WTC11 (cell line): Measurements from ENCODE around the gene ZNF789. TPM values are rescaled to one million over a fixed set of nuclear protein-coding genes. Genes with fewer than 3 reads are reported as not detected.
A peak's percentile ranks its signal among the peaks of the same experiment; 100 is the strongest.

Experiments
- ATAC-seq: fragments of 200-7000 bp; cut with Tn5 transposase; 2 replicates; pipeline ENCODE4 v1.10.0; 2021; ENCODE audit warnings: mild to moderate bottlenecking, moderate library complexity
- CTCF ChIA-PET: fragments of 300-600 bp; sonication (Branson Sonifier 250); formaldehyde crosslinking; loops from one replicate; lab custom pipeline; 2021; ENCODE audit warnings: antibody characterized with exemption; lab: Charles Lee
- POLR2A ChIA-PET: fragments of 350-600 bp; sonication (Branson Sonifier 250); formaldehyde crosslinking; loops from one replicate; lab custom pipeline; 2021; ENCODE audit warnings: antibody characterized with exemption; lab: Charles Lee
- DNase-seq: peaks from one replicate; pipeline ENCODE4 v3.0.0; 2021; ENCODE audit warnings: low spot score
- H3K27ac Mint-ChIP-seq: 2 replicates; pipeline ENCODE4 v1.8.0; 2021; ENCODE audit warnings: mixed read lengths
- H3K27me3 Mint-ChIP-seq: 2 replicates; pipeline ENCODE4 v1.8.0; 2021; ENCODE audit warnings: low read depth, mild to moderate bottlenecking, moderate library complexity, mixed read lengths
- H3K36me3 Mint-ChIP-seq: 2 replicates; pipeline ENCODE4 v1.8.0; 2021; ENCODE audit warnings: mixed read lengths
- H3K4me1 Mint-ChIP-seq: 2 replicates; pipeline ENCODE4 v1.8.0; 2022; ENCODE audit warnings: mixed read lengths
- H3K4me3 Mint-ChIP-seq: 2 replicates; pipeline ENCODE4 v1.8.0; 2021; ENCODE audit warnings: mild to moderate bottlenecking, moderate library complexity, mixed read lengths
- H3K9me3 Mint-ChIP-seq: 2 replicates; pipeline ENCODE4 v1.8.0; 2021; ENCODE audit warnings: mixed read lengths
- AFF4 ChIP-seq: sonication (generic); formaldehyde crosslinking; IDR thresholded peaks from 2 replicates; pipeline ENCODE4 v1.8.1; 2023; ENCODE audit warnings: mild to moderate bottlenecking, missing genetic modification reagents, borderline replicate concordance
- ATF6 ChIP-seq: sonication (generic); formaldehyde crosslinking; IDR thresholded peaks from 2 replicates; pipeline ENCODE4 v1.8.1; 2023; ENCODE audit warnings: mild to moderate bottlenecking, missing genetic modification reagents
- CBFB ChIP-seq: sonication (generic); formaldehyde crosslinking; IDR thresholded peaks from 2 replicates; pipeline ENCODE4 v1.8.1; 2022; ENCODE audit warnings: mild to moderate bottlenecking, low read depth, missing genetic modification reagents
- EMX1 ChIP-seq: fragments of 250-450 bp; sonication (Bioruptor Pico); IDR thresholded peaks from 2 replicates; pipeline ENCODE4 v1.8.0; 2021; ENCODE audit warnings: mild to moderate bottlenecking
- FOXK1 ChIP-seq: sonication (generic); formaldehyde crosslinking; IDR thresholded peaks from 2 replicates; pipeline ENCODE4 v1.8.0; 2022; ENCODE audit warnings: mild to moderate bottlenecking, moderate library complexity, missing genetic modification reagents
- GTF2I ChIP-seq: fragments of 250-450 bp; sonication (Bioruptor Pico); conservative IDR thresholded peaks from 2 replicates; pipeline ENCODE4 v1.4.0; 2021; ENCODE audit warnings: mild to moderate bottlenecking
- HMGA2 ChIP-seq: fragments of 250-450 bp; sonication (Bioruptor Pico); IDR thresholded peaks from 2 replicates; pipeline ENCODE4 v1.4.0; 2021; ENCODE audit warnings: mild to moderate bottlenecking, moderate library complexity
- NFATC4 ChIP-seq: fragments of 250-450 bp; sonication (Bioruptor Pico); IDR thresholded peaks from 2 replicates; pipeline ENCODE4 v1.9.0; 2021; ENCODE audit warnings: mild to moderate bottlenecking
- NFE2L1 ChIP-seq: sonication (generic); formaldehyde crosslinking; IDR thresholded peaks from 2 replicates; pipeline ENCODE4 v1.8.1; 2023; ENCODE audit warnings: missing genetic modification reagents
- NR3C1 ChIP-seq: sonication (generic); formaldehyde crosslinking; conservative IDR thresholded peaks from 2 replicates; pipeline ENCODE4 v1.8.1; 2023; ENCODE audit warnings: low read depth, mild to moderate bottlenecking, missing genetic modification reagents
- SP1 ChIP-seq: sonication (generic); formaldehyde crosslinking; conservative IDR thresholded peaks from 2 replicates; pipeline ENCODE4 v1.8.1; 2022; ENCODE audit warnings: missing genetic modification reagents
- TP53 ChIP-seq: sonication (generic); formaldehyde crosslinking; IDR thresholded peaks from 2 replicates; pipeline ENCODE4 v1.8.1; 2023; ENCODE audit warnings: mild to moderate bottlenecking, missing genetic modification reagents
- ZNF121 ChIP-seq: sonication (generic); formaldehyde crosslinking; IDR thresholded peaks from 2 replicates; pipeline ENCODE4 v1.8.0; 2023; ENCODE audit warnings: missing genetic modification reagents
- ZNF219 ChIP-seq: sonication (generic); formaldehyde crosslinking; IDR thresholded peaks from 2 replicates; pipeline ENCODE4 v1.8.0; 2023; ENCODE audit warnings: missing genetic modification reagents, mild to moderate bottlenecking, borderline replicate concordance
- total RNA-seq: library from RNA; stranded (reverse); gene quantifications from 3 replicates; pipeline ENCODE4 v1.2.3, GENCODE V29; 2021
- TF ChIP-seq, protein P1 (sequence below): sonication (generic); formaldehyde crosslinking; IDR thresholded peaks from 2 replicates; pipeline ENCODE4 v1.8.1; 2022; ENCODE audit warnings: low read depth, mild to moderate bottlenecking, moderate library complexity, missing genetic modification reagents, borderline replicate concordance
- TF ChIP-seq, protein P2 (sequence below): fragments of 250-450 bp; sonication (Bioruptor Pico); IDR thresholded peaks from 2 replicates; pipeline ENCODE4 v1.8.0; 2021; ENCODE audit warnings: mild to moderate bottlenecking
- TF ChIP-seq, protein P3 (sequence below): fragments of 200-600 bp; IDR thresholded peaks from 2 replicates; pipeline ENCODE4 v1.8.0; 2022; ENCODE audit warnings: antibody characterized with exemption
- TF ChIP-seq, protein P4 (sequence below): sonication (generic); formaldehyde crosslinking; IDR thresholded peaks from 2 replicates; pipeline ENCODE4 v1.8.0; 2022; ENCODE audit warnings: mild to moderate bottlenecking, missing genetic modification reagents

The ZNF789 gene
- total RNA-seq, 1 experiment from 2014 or later = 14.0 TPM

DNA sequence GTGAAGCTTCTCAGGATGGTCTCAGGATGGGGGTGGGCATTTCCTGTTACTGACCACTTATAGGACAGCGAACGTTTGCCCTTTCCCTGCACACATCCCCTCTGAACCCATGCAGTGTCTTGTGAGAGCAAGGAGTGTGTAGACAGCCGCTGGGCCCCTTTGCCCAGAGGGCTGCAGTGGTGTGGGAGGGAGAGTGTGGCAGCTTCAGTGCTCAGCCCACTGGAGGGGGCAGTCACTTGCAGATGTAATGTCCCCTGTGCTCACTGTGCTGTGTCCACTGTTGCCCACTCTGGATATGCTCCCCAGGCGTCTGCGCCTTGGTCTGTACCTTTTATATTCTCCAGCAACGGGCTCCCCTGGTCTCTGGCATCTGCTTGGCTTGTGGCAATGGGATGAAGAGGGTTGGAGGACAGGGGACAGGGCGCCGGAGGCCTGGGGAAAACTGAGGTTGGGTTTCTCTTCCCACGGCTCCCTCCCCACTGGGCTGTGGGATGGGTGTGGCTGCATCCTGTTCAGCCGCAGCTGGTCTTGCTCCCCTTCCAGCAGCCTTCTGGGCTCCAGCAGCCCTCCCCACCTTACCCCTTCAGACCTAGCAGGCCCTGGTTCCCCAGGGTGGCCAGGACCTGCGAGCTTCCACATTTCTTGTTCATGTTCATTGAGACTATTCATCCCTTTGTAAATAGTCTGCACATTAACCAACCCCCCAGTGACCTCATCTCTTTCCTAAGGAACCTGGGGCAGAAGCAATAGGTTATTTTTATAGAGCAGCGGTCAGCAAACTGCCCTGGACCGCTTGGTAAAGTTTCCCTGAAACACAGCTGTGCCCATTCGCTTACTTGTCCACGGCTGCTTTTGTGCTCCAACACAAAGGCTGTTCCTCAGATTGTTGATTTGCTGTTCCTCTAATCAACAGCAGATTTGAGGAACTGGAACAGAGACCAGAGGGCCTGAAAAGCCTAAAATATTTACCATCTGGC is 6.1 kb downstream of the ZNF789 start:
- ATAC-seq = no peak
- no peak overlapping the region for H3K27ac Mint-ChIP-seq
- TF ChIP-seq SP1 (CRISPR knock-in tag) (no peak), AFF4 (CRISPR knock-in tag) (no peak), FOXK1 (no peak), EMX1 (CRISPR knock-in tag) (no peak), ZNF219 (CRISPR knock-in tag) (no peak), NFATC4 (CRISPR knock-in tag) (no peak), GTF2I (CRISPR knock-in tag) (no peak)
- TF ChIP-seq, protein P1, sequence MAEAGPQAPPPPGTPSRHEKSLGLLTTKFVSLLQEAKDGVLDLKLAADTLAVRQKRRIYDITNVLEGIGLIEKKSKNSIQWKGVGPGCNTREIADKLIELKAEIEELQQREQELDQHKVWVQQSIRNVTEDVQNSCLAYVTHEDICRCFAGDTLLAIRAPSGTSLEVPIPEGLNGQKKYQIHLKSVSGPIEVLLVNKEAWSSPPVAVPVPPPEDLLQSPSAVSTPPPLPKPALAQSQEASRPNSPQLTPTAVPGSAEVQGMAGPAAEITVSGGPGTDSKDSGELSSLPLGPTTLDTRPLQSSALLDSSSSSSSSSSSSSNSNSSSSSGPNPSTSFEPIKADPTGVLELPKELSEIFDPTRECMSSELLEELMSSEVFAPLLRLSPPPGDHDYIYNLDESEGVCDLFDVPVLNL (CRISPR knock-in tag) = no peak
- TF ChIP-seq, protein P2, sequence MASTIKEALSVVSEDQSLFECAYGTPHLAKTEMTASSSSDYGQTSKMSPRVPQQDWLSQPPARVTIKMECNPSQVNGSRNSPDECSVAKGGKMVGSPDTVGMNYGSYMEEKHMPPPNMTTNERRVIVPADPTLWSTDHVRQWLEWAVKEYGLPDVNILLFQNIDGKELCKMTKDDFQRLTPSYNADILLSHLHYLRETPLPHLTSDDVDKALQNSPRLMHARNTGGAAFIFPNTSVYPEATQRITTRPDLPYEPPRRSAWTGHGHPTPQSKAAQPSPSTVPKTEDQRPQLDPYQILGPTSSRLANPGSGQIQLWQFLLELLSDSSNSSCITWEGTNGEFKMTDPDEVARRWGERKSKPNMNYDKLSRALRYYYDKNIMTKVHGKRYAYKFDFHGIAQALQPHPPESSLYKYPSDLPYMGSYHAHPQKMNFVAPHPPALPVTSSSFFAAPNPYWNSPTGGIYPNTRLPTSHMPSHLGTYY (CRISPR knock-in tag) = no peak
- TF ChIP-seq, all 79 proteins: peak for 0
- peaks cover 35% of the 10 kb centered on the region for H3K36me3 Mint-ChIP-seq
- peaks cover 2% of the 10 kb centered on the region; the same call in 1 of the 2 replicates for H3K4me1 Mint-ChIP-seq
- no peaks in the 10 kb centered on the region for H3K27me3 Mint-ChIP-seq
- ChIA-PET POLR2A (interaction anchor here (0.6 kb wide), 1 partner anchor 12 kb away, joined by 3 read pairs; no protein-coding TSS in a partner anchor), CTCF (no interaction called here)
- no peaks in the 10 kb centered on the region for H3K9me3 Mint-ChIP-seq
- DNase-seq = no peak
- no peak overlapping the region for H3K4me3 Mint-ChIP-seq

GRCh38 chr7:99485094-99485493 is 12.4 kb downstream of the ZNF789 start:
- ATAC-seq (no peak), DNase-seq (no peak)
- peaks cover 24% of the 10 kb centered on the region for H3K36me3 Mint-ChIP-seq
- TF ChIP-seq TP53 (no peak), NFE2L1 (no peak), ATF6 (CRISPR knock-in tag) (no peak), CBFB (CRISPR knock-in tag) (no peak), ZNF121 (CRISPR knock-in tag) (no peak), NR3C1 (CRISPR knock-in tag) (no peak), HMGA2 (CRISPR knock-in tag) (no peak), FOXK1 (no peak)
- TF ChIP-seq, protein P3, sequence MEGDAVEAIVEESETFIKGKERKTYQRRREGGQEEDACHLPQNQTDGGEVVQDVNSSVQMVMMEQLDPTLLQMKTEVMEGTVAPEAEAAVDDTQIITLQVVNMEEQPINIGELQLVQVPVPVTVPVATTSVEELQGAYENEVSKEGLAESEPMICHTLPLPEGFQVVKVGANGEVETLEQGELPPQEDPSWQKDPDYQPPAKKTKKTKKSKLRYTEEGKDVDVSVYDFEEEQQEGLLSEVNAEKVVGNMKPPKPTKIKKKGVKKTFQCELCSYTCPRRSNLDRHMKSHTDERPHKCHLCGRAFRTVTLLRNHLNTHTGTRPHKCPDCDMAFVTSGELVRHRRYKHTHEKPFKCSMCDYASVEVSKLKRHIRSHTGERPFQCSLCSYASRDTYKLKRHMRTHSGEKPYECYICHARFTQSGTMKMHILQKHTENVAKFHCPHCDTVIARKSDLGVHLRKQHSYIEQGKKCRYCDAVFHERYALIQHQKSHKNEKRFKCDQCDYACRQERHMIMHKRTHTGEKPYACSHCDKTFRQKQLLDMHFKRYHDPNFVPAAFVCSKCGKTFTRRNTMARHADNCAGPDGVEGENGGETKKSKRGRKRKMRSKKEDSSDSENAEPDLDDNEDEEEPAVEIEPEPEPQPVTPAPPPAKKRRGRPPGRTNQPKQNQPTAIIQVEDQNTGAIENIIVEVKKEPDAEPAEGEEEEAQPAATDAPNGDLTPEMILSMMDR = no peak
- TF ChIP-seq, protein P4, sequence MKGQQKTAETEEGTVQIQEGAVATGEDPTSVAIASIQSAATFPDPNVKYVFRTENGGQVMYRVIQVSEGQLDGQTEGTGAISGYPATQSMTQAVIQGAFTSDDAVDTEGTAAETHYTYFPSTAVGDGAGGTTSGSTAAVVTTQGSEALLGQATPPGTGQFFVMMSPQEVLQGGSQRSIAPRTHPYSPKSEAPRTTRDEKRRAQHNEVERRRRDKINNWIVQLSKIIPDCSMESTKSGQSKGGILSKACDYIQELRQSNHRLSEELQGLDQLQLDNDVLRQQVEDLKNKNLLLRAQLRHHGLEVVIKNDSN (CRISPR knock-in tag) = no peak
- ChIA-PET POLR2A (no interaction called here), CTCF (no interaction called here)
- no peaks in the 10 kb centered on the region for H3K27me3 Mint-ChIP-seq
- no peaks in the 10 kb centered on the region for H3K4me1 Mint-ChIP-seq
- no peaks in the 10 kb centered on the region for H3K9me3 Mint-ChIP-seq
- peak overlapping the region; percentile 61 for H3K27ac Mint-ChIP-seq
- no peak overlapping the region for H3K4me3 Mint-ChIP-seq
